Esophagus muscularis mucosa (tissue), 4 donors: ENCODE data around the gene MYL3. TPM values are rescaled to one million over a fixed set of nuclear protein-coding genes. Genes with fewer than 3 reads are reported as not detected.

Source experiments
- DNase-seq: peaks from one replicate; pipeline ENCODE4 v3.0.0-alpha.2; 2017; ENCODE audit errors: extremely low spot score
- H3K27ac ChIP-seq, 4 donors: fragments of 200-600 bp; sonication (generic); replicated peaks in 1 of 4; 1 replicate in 3 of 4; 2 replicates in 1 of 4; pipeline ENCODE4 v1.5.1; 2016 to 2019; ENCODE audit warnings: mild to moderate bottlenecking in 1 of 4
- H3K27me3 ChIP-seq, 4 donors: fragments of 200-600 bp; sonication (generic); one replicate each; pipeline versions ENCODE4 v1.5.1 to v1.6.0; 2016 to 2019
- H3K36me3 ChIP-seq, 4 donors: fragments of 200-600 bp; sonication (generic); one replicate each; pipeline ENCODE4 v1.5.1; 2016 to 2019
- H3K4me1 ChIP-seq, 4 donors: fragments of 200-600 bp; sonication (generic); one replicate each; pipeline ENCODE4 v1.5.1; 2016 to 2019
- H3K4me3 ChIP-seq, 4 donors: fragments of 200-600 bp; sonication (generic); 1 replicate in 2 of 4; 2 replicates in 2 of 4; pipeline ENCODE4 v1.5.1; 2016 to 2019; ENCODE audit warnings: mild to moderate bottlenecking in 4 of 4, moderate library complexity in 1 of 4
- H3K9me3 ChIP-seq, 4 donors: fragments of 200-600 bp; sonication (generic); 1 replicate in 3 of 4; 2 replicates in 1 of 4; pipeline ENCODE4 v1.5.1; 2016 to 2019
- EP300 ChIP-seq: sonication (generic); formaldehyde crosslinking; IDR thresholded peaks from one replicate; pipeline ENCODE4 v1.6.1; 2017; ENCODE audit warnings: antibody characterized with exemption
- POLR2A ChIP-seq: fragments of 450-650 bp; IDR thresholded peaks from one replicate; pipeline ENCODE4 v1.6.1; 2017; ENCODE audit warnings: antibody characterized with exemption, moderate library complexity, mild to moderate bottlenecking, low read depth
- POLR2AphosphoS5 ChIP-seq, 2 donors: sonication (generic); formaldehyde crosslinking; IDR thresholded peaks; one replicate each; pipeline ENCODE4 v1.6.1; 2017; ENCODE audit warnings: antibody characterized with exemption in 2 of 2
- WGBS: methylation state at CpG from one replicate; pipeline ENCODE4 v1.1.5; 2018; 5-methylcytosine and 5-hydroxymethylcytosine counted together
- intact Hi-C: fragments of 100-400 bp; cut with DNase I; formaldehyde crosslinking; loops from one replicate; pipeline ENCODE4 v1.15.1; 2023
- total RNA-seq, 4 donors: library from RNA; depleted of rRNA; stranded (reverse); fragments of >200 nt; gene quantifications; one replicate each; pipeline versions ENCODE4 v1.1.0 to v1.2.1, GENCODE V29; 2016
- TF ChIP-seq, protein P1 (sequence below), 3 experiments: fragments of 200-600 bp in 2 of 3; fragments of 450-650 bp in 1 of 3; sonication (generic) in 2 of 3; IDR thresholded peaks; one replicate each; pipeline ENCODE4 v1.5.1; 2017 to 2019; ENCODE audit warnings: antibody characterized with exemption in 3 of 3, mild to moderate bottlenecking in 2 of 3, moderate library complexity in 1 of 3

MYL3 gene
- total RNA-seq, 4 donors from 2014 or later: 0.83 to 13.0 (median 7.7) TPM

DNA sequence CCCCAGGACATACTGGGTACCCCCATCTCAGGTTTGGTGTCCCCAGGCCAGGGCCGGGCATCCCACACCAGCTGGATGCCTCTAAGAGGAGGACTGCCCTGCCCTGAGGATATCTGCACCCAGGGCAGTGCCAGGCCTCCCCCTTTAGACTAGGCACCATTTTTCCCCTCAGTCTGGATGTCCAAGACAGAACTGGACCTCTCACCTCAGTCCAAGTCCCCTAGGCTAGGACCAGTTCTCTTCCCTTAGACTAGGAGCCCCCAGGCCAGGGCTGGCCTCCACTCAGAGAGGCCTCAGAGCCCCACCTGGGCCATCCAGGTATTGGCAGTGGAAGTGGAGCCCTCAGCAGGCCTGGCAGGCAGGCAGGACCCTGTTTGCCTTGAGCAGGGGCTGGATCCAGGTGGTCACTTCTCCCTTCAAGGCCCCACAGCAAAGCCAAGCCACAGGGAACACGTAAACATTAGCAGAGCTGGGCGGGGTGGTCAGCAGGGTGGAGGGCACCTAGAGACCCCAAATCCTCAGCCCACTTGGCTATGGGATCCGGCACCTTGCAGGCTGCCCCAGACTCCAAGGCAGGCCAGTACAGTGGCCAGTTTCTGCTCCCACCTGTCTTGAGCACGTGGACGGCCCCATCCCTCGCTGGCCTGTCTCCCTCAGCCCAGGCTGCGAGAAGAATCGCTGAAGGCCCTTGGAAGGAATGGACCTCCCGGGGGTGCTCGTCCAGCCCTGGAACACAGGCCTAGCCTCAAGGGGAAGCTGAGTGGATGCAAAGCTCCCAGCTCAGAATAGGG is 42.6 kb upstream of the MYL3 start:
- no peak for DNase-seq
- peaks cover 0 to 8% (median 0%) of the 10 kb centered on the region in 4 donors for H3K27me3 ChIP-seq
- no peak for TF ChIP-seq POLR2AphosphoS5 (IDR thresholded peaks at IDR 0.05)
- TF ChIP-seq, protein P1, sequence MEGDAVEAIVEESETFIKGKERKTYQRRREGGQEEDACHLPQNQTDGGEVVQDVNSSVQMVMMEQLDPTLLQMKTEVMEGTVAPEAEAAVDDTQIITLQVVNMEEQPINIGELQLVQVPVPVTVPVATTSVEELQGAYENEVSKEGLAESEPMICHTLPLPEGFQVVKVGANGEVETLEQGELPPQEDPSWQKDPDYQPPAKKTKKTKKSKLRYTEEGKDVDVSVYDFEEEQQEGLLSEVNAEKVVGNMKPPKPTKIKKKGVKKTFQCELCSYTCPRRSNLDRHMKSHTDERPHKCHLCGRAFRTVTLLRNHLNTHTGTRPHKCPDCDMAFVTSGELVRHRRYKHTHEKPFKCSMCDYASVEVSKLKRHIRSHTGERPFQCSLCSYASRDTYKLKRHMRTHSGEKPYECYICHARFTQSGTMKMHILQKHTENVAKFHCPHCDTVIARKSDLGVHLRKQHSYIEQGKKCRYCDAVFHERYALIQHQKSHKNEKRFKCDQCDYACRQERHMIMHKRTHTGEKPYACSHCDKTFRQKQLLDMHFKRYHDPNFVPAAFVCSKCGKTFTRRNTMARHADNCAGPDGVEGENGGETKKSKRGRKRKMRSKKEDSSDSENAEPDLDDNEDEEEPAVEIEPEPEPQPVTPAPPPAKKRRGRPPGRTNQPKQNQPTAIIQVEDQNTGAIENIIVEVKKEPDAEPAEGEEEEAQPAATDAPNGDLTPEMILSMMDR (IDR thresholded peaks at IDR 0.05): no peak
- intact Hi-C loops: loop anchor here (5.0 kb wide), 1 partner anchor 39 kb away; no protein-coding TSS in a partner anchor
- H3K9me3 ChIP-seq: no peaks in the 10 kb centered on the region
- 83% methylated on average over 6 of the region's 11 CpGs for WGBS
- H3K4me1 ChIP-seq: peaks cover 20 to 30% (median 22%) of the 10 kb centered on the region in 4 donors
- H3K4me3 ChIP-seq: no peak overlapping the region
- no peak overlapping the region for H3K27ac ChIP-seq
- H3K36me3 ChIP-seq: no peaks in the 10 kb centered on the region

DNA sequence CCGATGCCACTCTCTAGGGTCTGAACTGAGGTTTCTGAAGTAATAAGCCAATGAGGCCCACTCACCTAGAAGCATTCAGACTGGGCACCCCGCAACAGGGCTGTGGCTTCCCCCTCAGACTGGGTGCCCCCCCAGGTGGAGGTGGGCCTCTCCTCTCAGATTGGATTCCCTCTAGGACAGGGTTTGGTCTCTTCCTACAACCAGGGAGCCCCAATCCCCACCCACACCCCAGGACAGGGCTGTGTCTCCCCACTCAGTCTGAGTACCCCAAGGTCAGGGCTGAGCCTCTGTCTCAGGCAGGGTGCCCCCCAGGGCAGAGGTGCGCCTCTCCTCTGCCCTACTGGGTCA is 41.9 kb upstream of the MYL3 start:
- intact Hi-C loops: loop anchor here (5.0 kb wide), 1 partner anchor 38 kb away; no protein-coding TSS in a partner anchor
- H3K9me3 ChIP-seq: no peaks in the 10 kb centered on the region
- TF ChIP-seq, protein P1 (IDR thresholded peaks at IDR 0.05): no peak
- no peak for TF ChIP-seq POLR2AphosphoS5 (IDR thresholded peaks at IDR 0.05)
- no peak for TF ChIP-seq POLR2A
- TF ChIP-seq EP300: no peak
- DNase-seq: no peak
- H3K4me3 ChIP-seq: no peak overlapping the region
- H3K4me1 ChIP-seq: peaks cover 20 to 30% (median 22%) of the 10 kb centered on the region in 4 donors
- peaks cover 0 to 8% (median 0%) of the 10 kb centered on the region in 4 donors for H3K27me3 ChIP-seq
- no peaks in the 10 kb centered on the region for H3K36me3 ChIP-seq
- no peak overlapping the region for H3K27ac ChIP-seq
- 86% methylated on average over 2 of the region's 3 CpGs for WGBS

DNA sequence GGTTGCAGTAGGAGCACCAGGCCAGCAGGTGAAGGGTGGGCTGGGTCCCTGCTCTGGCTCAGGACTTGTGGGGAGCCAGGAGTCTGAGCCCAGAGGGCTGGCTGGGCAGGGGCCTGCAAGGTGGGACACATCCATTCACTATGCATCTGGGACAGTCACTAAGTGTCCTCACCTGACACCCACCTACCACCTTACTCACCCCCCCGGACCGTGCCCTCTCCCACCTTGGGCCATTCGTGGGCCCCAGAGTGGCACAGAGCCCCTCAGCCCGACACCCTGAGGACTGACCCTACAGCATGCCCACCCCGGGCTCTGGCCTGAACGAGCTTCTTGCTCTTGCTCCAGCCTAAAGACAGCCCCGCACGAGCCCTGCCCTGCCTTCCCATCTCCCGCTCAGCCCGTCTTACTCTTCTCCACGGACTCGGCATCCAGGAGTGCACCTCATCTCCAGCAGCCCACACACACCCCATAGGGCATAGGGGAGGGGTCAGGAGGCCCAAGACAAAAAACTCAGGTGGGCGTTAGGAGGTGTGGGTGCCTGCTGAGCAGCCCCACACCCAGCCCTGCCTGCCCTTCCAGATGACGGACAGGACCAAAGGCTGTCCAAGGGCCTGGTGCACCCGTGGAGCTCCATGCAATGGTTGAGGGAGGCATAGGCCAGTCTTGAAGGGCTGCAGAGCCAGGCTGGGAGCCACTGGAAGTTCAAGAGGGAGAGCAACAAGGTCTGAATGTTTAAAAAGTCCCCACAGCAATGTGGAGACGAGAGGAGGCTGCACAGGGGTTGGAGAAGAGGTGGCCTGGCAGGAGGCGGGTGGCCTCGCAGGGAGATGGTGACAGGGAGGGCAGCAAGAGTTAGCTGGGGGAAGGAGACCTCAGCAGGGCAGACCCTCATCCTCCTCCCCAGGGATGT is 41.3 kb upstream of the MYL3 start:
- Histone ChIP-seq H3K27me3 (peaks cover 0 to 12% (median 0%) of the 10 kb centered on the region in 4 donors), H3K4me1 (peaks cover 15 to 24% (median 18%) of the 10 kb centered on the region in 4 donors), H3K4me3 (no peak overlapping the region), H3K9me3 (no peaks in the 10 kb centered on the region), H3K36me3 (no peaks in the 10 kb centered on the region), H3K27ac (no peak overlapping the region)
- 86% methylated on average over 18 of the region's 18 CpGs for WGBS
- TF ChIP-seq EP300 (no peak), POLR2AphosphoS5 (IDR thresholded peaks at IDR 0.05) (no peak), POLR2A (no peak)
- TF ChIP-seq, protein P1 (IDR thresholded peaks at IDR 0.05): no peak
- no peak for DNase-seq
- intact Hi-C loops: loop anchor here (5.0 kb wide), 1 partner anchor 37 kb away; no protein-coding TSS in a partner anchor

DNA sequence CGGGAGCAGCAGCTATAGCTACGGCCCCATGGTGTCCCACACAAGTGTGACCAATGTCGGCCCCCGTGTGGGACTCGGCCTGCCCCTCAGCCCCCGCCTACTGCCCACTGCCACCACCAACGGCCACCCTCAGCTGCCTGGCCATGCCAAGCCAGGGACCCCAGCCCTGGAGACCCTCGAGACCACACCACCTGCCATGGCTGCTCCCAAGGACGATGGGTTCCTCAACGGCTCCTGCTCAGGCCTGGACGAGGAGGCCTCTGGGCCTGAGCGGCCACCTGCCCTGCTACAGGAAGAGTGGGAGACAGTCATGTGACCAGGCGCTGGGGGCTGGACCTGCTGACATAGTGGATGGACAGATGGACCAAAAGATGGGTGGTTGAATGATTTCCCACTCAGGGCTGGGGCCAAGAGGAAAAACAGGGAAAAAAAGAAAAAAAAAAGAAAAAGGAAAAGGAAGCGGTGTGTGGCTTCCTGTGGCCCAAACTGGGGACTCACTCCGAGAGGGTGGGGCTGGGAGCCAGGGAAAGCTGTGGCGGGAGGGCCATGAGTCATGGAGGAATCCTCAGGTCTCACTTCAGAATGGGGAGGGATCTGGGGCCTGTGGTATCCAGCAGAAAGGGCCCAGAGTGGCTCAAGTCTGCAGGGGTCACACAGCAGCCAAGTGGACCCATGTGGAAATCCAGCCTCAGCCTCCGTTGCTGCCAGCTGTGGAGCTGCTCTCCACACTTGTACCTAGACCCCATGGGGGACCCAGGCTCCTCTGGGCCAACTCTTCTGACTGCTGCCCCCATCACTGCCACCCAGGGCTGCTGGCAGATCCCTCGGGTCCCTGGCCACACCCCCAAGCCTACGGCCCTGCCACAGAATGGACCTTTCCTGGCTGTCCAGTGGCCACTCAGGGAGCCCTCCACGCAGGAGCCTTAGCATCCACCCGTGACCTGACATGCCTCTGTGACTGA is 40.4 kb upstream of the MYL3 start:
- no peak overlapping the region for H3K27ac ChIP-seq
- WGBS: 74% methylated on average over 9 of the region's 21 CpGs
- H3K9me3 ChIP-seq: no peaks in the 10 kb centered on the region
- TF ChIP-seq EP300 (no peak), POLR2A (no peak), POLR2AphosphoS5 (IDR thresholded peaks at IDR 0.05) (peak in 1 of 2 donors; percentile 6)
- TF ChIP-seq, protein P1 (IDR thresholded peaks at IDR 0.05): no peak
- intact Hi-C loops: no loop called here
- no peaks in the 10 kb centered on the region for H3K36me3 ChIP-seq
- no peak for DNase-seq
- H3K4me1 ChIP-seq: peaks cover 14 to 24% (median 17%) of the 10 kb centered on the region in 4 donors
- H3K4me3 ChIP-seq: no peak overlapping the region
- peaks cover 0 to 21% (median 3%) of the 10 kb centered on the region in 4 donors for H3K27me3 ChIP-seq
